GM23338 (cell line): Measurements from ENCODE around the gene ARID4B. TPM values are rescaled to one million over a fixed set of nuclear protein-coding genes. Genes with fewer than 3 reads are reported as not detected.
A peak's percentile ranks its signal among the peaks of the same experiment; 100 is the strongest.

ENCODE experiments used
- ATAC-seq: fragments of 200-7000 bp; cut with Tn5 transposase; 3 replicates; pipeline ENCODE4 v1.9.1; 2020
- DNase-seq: peaks from one replicate; pipeline ENCODE4 v3.0.0-alpha.2; 2015; ENCODE audit warnings: low spot score
- H2AFZ ChIP-seq: fragments of 200-600 bp; sonication (generic); 2 replicates; pipeline ENCODE4 v1.8.0; 2016; ENCODE audit warnings: antibody characterized with exemption, mild to moderate bottlenecking, moderate library complexity
- H3F3A ChIP-seq: fragments of 200-600 bp; sonication (generic); replicated peaks from 2 replicates; pipeline ENCODE4 v1.8.0; 2017; ENCODE audit warnings: antibody characterized with exemption, mixed run types, low read depth
- H3K27ac ChIP-seq: fragments of 200-600 bp; sonication (generic); 2 replicates; pipeline ENCODE4 v1.6.1; 2016; ENCODE audit warnings: low read depth
- H3K27me3 ChIP-seq: fragments of 200-600 bp; sonication (generic); 2 replicates; pipeline ENCODE4 v1.8.0; 2016; ENCODE audit warnings: mild to moderate bottlenecking, mixed run types, moderate library complexity; ENCODE audit not compliant: insufficient read depth
- H3K36me3 ChIP-seq: fragments of 200-600 bp; sonication (generic); 2 replicates; pipeline ENCODE4 v1.8.0; 2016; ENCODE audit warnings: mild to moderate bottlenecking; ENCODE audit not compliant: insufficient read depth
- H3K4me1 ChIP-seq: fragments of 200-600 bp; sonication (generic); 2 replicates; pipeline ENCODE4 v1.8.0; 2016; ENCODE audit warnings: mild to moderate bottlenecking, moderate library complexity; ENCODE audit not compliant: insufficient read depth
- H3K4me2 ChIP-seq: fragments of 200-600 bp; sonication (generic); 2 replicates; pipeline ENCODE4 v1.7.1; 2017; ENCODE audit warnings: mixed run types
- H3K4me3 ChIP-seq: fragments of 200-600 bp; sonication (generic); 2 replicates; pipeline ENCODE4 v1.6.1; 2016; ENCODE audit warnings: mixed run types
- H3K79me2 ChIP-seq: fragments of 200-600 bp; sonication (generic); replicated peaks from 2 replicates; pipeline ENCODE4 v1.8.0; 2017; ENCODE audit warnings: mild to moderate bottlenecking; ENCODE audit not compliant: insufficient read depth
- H3K9me2 ChIP-seq: fragments of 200-600 bp; sonication (generic); 2 replicates; pipeline ENCODE4 v1.8.0; 2017; ENCODE audit not compliant: insufficient read depth
- H4K20me1 ChIP-seq: fragments of 200-600 bp; sonication (generic); replicated peaks from 2 replicates; pipeline ENCODE4 v1.8.0; 2017; ENCODE audit warnings: mild to moderate bottlenecking; ENCODE audit not compliant: insufficient read depth
- H3K27ac Mint-ChIP-seq: 2 replicates; pipeline ENCODE4 v1.8.0; 2020; ENCODE audit warnings: inconsistent platforms, mild to moderate bottlenecking, moderate library complexity, mixed read lengths
- H3K27me3 Mint-ChIP-seq: 3 replicates; pipeline ENCODE4 v1.8.0; 2022; ENCODE audit warnings: low read depth, mild to moderate bottlenecking, moderate library complexity, mixed read lengths, inconsistent platforms; ENCODE audit not compliant: insufficient read depth, poor library complexity
- H3K36me3 Mint-ChIP-seq: 3 replicates; pipeline ENCODE4 v1.8.0; 2021; ENCODE audit warnings: low read depth, mild to moderate bottlenecking, inconsistent platforms, moderate library complexity, mixed read lengths
- H3K4me1 Mint-ChIP-seq: 3 replicates; pipeline ENCODE4 v1.8.0; 2020; ENCODE audit warnings: mild to moderate bottlenecking, inconsistent platforms, mixed read lengths
- H3K4me3 Mint-ChIP-seq: 3 replicates; pipeline ENCODE4 v1.8.0; 2021; ENCODE audit warnings: moderate library complexity, mild to moderate bottlenecking, inconsistent platforms, mixed read lengths
- H3K9me3 Mint-ChIP-seq: 3 replicates; pipeline ENCODE4 v1.8.0; 2020; ENCODE audit warnings: moderate library complexity, mild to moderate bottlenecking, inconsistent platforms, mixed read lengths
- EZH2 ChIP-seq: fragments of 200-600 bp; sonication (generic); IDR thresholded peaks from one replicate; pipeline ENCODE4 v1.8.0; 2017; ENCODE audit warnings: antibody characterized with exemption, mild to moderate bottlenecking, low read depth; ENCODE audit not compliant: unreplicated experiment
- EZH2phosphoT487 ChIP-seq: fragments of 200-600 bp; sonication (generic); IDR thresholded peaks from one replicate; pipeline ENCODE4 v1.8.1; 2018; ENCODE audit warnings: antibody characterized with exemption; ENCODE audit not compliant: unreplicated experiment
- JUNB ChIP-seq: IDR thresholded peaks from one replicate; pipeline ENCODE4 v1.6.1; 2016; ENCODE audit warnings: antibody characterized with exemption; ENCODE audit not compliant: unreplicated experiment
- NANOG ChIP-seq: IDR thresholded peaks from 2 replicates; pipeline ENCODE4 v1.6.1; 2016; ENCODE audit warnings: antibody characterized with exemption, borderline replicate concordance
- POLR2AphosphoS5 ChIP-seq: IDR thresholded peaks from 2 replicates; pipeline ENCODE4 v1.6.1; 2016; ENCODE audit warnings: antibody characterized with exemption, low read depth
- STAT1 ChIP-seq: IDR thresholded peaks from one replicate; pipeline ENCODE4 v1.6.1; 2016; ENCODE audit warnings: antibody characterized with exemption; ENCODE audit not compliant: unreplicated experiment
- ZNF114 ChIP-seq: fragments of 250-450 bp; sonication (Bioruptor Pico); IDR thresholded peaks from 2 replicates; pipeline ENCODE4 v1.5.0; 2020; ENCODE audit warnings: mild to moderate bottlenecking, moderate library complexity
- ZNF331 ChIP-seq: fragments of 250-450 bp; sonication (Bioruptor Pico); IDR thresholded peaks from 2 replicates; pipeline ENCODE4 v1.5.0; 2020; ENCODE audit warnings: low read depth, mild to moderate bottlenecking, moderate library complexity
- polyA plus RNA-seq: library from polyadenylated mRNA; unstranded; fragments of >200 nt; fragmentation: Nextera tagmentation; extraction: Ambion mirVana; gene quantifications from 2 replicates; pipeline ENCODE4 v1.2.1, GENCODE V29; 2016
- total RNA-seq: library from RNA; depleted of rRNA; stranded (reverse); fragments of >200 nt; shearing (Covaris generic); gene quantifications from 2 replicates; pipeline ENCODE4 v1.2.3, GENCODE V29; 2014
- TF ChIP-seq, protein P1 (sequence below), 2 experiments: fragments of 200-600 bp in 1 of 2; sonication (generic) in 1 of 2; conservative IDR thresholded peaks; 2 replicates each; pipeline versions ENCODE4 v1.5.1 to v1.6.1; 2016 to 2017; ENCODE audit warnings: antibody characterized with exemption in 2 of 2, low read depth in 2 of 2, mild to moderate bottlenecking in 2 of 2, moderate library complexity in 1 of 2
- TF ChIP-seq, protein P2 (sequence below): IDR thresholded peaks from 2 replicates; pipeline ENCODE4 v1.6.1; 2016; ENCODE audit warnings: antibody characterized with exemption
- TF ChIP-seq, protein P3 (sequence below): fragments of 250-450 bp; sonication (Bioruptor Pico); IDR thresholded peaks from 2 replicates; pipeline ENCODE4 v1.5.0; 2020; ENCODE audit warnings: mild to moderate bottlenecking, moderate library complexity

The ARID4B gene
- total and polyA plus RNA-seq, 2 experiments from 2014 or later: 25.1 to 59.8 TPM

DNA sequence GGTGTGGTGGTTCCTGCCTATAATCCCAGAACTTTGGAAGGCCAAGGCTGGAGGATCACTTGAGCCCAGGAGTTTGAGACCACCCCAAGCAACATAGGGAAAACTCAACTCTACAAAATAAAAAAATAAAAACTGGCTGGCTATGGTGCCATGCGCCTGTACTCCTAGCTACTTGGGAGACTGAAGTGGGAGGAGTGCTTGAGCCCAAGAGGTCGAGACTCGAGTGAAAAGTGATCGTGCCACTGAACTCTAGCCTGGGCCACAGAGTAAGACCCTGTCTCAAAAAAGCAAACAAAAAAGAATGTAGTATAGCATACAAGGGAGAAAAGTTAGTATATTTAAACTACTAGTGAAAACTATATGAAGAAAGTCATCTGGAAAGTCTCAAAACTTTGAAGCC is 66.7 kb downstream of the ARID4B start:
- H3K79me2 ChIP-seq: peaks cover 98% of the 10 kb centered on the region
- Mint-ChIP-seq H3K36me3 (peaks cover 8% of the 10 kb centered on the region; the same call in 2 of the 3 replicates), H3K9me3 (no peaks in the 10 kb centered on the region), H3K27me3 (peaks cover 6% of the 10 kb centered on the region), H3K4me1 (peaks cover 18% of the 10 kb centered on the region), H3K4me3 (no peak overlapping the region), H3K27ac (0 out of 2 replicates have a peak overlapping the region, but pooled peaks have one; percentile 25)
- H3K27me3 ChIP-seq: no peaks in the 10 kb centered on the region
- ATAC-seq (peak; percentile 37; the same call in 1 of the 3 replicates), DNase-seq (no peak)
- H3K27ac ChIP-seq: no peak overlapping the region
- H3K9me2 ChIP-seq: no peaks in the 10 kb centered on the region
- no peak overlapping the region for H2AFZ ChIP-seq
- no peaks in the 10 kb centered on the region for H3F3A ChIP-seq
- peaks cover 21% of the 10 kb centered on the region for H3K4me1 ChIP-seq
- no peaks in the 10 kb centered on the region for H3K36me3 ChIP-seq
- H4K20me1 ChIP-seq: peaks cover 30% of the 10 kb centered on the region
- H3K4me3 ChIP-seq: no peak overlapping the region
- H3K4me2 ChIP-seq: no peak overlapping the region
- TF ChIP-seq, protein P1, sequence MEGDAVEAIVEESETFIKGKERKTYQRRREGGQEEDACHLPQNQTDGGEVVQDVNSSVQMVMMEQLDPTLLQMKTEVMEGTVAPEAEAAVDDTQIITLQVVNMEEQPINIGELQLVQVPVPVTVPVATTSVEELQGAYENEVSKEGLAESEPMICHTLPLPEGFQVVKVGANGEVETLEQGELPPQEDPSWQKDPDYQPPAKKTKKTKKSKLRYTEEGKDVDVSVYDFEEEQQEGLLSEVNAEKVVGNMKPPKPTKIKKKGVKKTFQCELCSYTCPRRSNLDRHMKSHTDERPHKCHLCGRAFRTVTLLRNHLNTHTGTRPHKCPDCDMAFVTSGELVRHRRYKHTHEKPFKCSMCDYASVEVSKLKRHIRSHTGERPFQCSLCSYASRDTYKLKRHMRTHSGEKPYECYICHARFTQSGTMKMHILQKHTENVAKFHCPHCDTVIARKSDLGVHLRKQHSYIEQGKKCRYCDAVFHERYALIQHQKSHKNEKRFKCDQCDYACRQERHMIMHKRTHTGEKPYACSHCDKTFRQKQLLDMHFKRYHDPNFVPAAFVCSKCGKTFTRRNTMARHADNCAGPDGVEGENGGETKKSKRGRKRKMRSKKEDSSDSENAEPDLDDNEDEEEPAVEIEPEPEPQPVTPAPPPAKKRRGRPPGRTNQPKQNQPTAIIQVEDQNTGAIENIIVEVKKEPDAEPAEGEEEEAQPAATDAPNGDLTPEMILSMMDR (conservative IDR thresholded peaks at IDR 0.05; ENCODE audit: low read depth in 2 of 2): no peak
- TF ChIP-seq POLR2AphosphoS5 (no peak), ZNF331 (CRISPR knock-in tag) (no peak), EZH2 (no peak), NANOG (no peak), STAT1 (no peak), JUNB (no peak), EZH2phosphoT487 (no peak), ZNF114 (no peak)
- TF ChIP-seq, protein P2, sequence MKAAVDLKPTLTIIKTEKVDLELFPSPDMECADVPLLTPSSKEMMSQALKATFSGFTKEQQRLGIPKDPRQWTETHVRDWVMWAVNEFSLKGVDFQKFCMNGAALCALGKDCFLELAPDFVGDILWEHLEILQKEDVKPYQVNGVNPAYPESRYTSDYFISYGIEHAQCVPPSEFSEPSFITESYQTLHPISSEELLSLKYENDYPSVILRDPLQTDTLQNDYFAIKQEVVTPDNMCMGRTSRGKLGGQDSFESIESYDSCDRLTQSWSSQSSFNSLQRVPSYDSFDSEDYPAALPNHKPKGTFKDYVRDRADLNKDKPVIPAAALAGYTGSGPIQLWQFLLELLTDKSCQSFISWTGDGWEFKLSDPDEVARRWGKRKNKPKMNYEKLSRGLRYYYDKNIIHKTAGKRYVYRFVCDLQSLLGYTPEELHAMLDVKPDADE: no peak
- TF ChIP-seq, protein P3, sequence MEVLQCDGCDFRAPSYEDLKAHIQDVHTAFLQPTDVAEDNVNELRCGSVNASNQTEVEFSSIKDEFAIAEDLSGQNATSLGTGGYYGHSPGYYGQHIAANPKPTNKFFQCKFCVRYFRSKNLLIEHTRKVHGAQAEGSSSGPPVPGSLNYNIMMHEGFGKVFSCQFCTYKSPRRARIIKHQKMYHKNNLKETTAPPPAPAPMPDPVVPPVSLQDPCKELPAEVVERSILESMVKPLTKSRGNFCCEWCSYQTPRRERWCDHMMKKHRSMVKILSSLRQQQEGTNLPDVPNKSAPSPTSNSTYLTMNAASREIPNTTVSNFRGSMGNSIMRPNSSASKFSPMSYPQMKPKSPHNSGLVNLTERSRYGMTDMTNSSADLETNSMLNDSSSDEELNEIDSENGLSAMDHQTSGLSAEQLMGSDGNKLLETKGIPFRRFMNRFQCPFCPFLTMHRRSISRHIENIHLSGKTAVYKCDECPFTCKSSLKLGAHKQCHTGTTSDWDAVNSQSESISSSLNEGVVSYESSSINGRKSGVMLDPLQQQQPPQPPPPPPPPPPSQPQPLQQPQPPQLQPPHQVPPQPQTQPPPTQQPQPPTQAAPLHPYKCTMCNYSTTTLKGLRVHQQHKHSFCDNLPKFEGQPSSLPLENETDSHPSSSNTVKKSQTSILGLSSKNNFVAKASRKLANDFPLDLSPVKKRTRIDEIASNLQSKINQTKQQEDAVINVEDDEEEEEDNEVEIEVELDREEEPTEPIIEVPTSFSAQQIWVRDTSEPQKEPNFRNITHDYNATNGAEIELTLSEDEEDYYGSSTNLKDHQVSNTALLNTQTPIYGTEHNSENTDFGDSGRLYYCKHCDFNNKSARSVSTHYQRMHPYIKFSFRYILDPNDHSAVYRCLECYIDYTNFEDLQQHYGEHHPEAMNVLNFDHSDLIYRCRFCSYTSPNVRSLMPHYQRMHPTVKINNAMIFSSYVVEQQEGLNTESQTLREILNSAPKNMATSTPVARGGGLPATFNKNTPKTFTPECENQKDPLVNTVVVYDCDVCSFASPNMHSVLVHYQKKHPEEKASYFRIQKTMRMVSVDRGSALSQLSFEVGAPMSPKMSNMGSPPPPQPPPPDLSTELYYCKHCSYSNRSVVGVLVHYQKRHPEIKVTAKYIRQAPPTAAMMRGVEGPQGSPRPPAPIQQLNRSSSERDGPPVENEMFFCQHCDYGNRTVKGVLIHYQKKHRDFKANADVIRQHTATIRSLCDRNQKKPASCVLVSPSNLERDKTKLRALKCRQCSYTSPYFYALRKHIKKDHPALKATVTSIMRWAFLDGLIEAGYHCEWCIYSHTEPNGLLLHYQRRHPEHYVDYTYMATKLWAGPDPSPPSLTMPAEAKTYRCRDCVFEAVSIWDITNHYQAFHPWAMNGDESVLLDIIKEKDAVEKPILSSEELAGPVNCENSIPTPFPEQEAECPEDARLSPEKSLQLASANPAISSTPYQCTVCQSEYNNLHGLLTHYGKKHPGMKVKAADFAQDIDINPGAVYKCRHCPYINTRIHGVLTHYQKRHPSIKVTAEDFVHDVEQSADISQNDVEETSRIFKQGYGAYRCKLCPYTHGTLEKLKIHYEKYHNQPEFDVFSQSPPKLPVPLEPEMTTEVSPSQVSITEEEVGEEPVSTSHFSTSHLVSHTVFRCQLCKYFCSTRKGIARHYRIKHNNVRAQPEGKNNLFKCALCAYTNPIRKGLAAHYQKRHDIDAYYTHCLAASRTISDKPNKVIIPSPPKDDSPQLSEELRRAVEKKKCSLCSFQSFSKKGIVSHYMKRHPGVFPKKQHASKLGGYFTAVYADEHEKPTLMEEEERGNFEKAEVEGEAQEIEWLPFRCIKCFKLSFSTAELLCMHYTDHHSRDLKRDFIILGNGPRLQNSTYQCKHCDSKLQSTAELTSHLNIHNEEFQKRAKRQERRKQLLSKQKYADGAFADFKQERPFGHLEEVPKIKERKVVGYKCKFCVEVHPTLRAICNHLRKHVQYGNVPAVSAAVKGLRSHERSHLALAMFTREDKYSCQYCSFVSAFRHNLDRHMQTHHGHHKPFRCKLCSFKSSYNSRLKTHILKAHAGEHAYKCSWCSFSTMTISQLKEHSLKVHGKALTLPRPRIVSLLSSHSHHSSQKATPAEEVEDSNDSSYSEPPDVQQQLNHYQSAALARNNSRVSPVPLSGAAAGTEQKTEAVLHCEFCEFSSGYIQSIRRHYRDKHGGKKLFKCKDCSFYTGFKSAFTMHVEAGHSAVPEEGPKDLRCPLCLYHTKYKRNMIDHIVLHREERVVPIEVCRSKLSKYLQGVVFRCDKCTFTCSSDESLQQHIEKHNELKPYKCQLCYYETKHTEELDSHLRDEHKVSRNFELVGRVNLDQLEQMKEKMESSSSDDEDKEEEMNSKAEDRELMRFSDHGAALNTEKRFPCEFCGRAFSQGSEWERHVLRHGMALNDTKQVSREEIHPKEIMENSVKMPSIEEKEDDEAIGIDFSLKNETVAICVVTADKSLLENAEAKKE (CRISPR knock-in tag): no peak
